HG03460 (cell line): ENCODE results near the gene XXYLT1.

Source experiments
- ATAC-seq: cut with Tn5 transposase; IDR thresholded peaks from one replicate; pipeline ENCODE4 v1.9.1; 2021; ENCODE audit not compliant: unreplicated experiment

XXYLT1 gene

DNA sequence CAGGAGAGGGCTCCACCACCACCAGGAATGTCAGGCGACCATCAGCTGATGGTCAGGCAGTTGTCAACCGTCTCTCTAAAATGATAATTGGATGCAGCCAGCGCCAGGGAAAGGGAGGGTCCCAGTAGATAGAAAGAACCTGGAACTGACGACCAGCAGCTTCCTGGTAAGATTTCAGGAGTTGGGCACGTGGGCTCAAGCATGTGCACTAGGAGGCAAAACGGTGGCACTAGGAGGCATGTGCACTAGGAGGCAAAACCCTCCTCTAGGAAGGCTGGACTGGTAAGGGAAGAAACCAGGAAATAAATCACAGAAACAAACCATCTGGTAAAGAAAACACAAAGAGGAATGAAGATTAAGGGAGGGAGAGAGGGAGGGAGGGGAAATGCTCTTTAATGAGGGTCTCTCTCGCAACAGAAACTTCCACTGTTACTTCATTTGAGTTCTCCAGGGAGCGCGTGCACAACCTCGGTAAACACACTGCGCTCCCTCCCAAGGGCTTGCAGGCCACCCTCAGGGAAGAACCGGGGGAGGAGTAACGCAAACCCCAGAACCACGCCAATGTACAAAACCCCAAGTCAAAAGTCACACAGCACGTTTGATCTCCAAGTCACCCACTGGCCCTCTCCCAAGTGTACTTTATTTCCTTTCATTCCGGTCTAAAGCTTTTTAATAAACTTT lies 116.7 kb downstream of the XXYLT1 start:
- ATAC-seq = no peak

DNA sequence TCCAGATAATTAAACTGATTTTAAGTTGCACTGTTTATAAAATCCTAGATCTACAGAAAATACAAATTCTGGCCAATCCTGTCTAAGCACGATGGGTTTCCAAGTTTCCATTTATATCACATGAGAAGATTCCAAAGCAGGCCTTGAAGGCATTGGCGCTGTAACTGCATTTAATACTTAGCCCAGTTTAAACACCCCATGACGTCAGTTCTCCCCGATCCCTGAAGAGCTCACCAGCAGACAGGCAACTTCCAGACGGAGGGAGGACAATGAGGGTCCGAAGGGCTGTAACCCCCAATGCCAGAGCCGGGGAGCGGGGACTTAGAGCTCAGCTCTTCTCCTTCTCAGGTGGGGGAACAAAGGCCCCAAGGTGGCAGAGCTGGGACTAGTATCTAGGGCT lies 117.3 kb downstream of the XXYLT1 start:
- ATAC-seq = no peak

- no peak for ATAC-seq
These were observed 117.8 kb downstream of the XXYLT1 start for GRCh38 chr3:195153130-195153529.

GRCh38 chr3:195151866-195152541 lies 119.0 kb downstream of the XXYLT1 start:
- ATAC-seq = no peak

DNA sequence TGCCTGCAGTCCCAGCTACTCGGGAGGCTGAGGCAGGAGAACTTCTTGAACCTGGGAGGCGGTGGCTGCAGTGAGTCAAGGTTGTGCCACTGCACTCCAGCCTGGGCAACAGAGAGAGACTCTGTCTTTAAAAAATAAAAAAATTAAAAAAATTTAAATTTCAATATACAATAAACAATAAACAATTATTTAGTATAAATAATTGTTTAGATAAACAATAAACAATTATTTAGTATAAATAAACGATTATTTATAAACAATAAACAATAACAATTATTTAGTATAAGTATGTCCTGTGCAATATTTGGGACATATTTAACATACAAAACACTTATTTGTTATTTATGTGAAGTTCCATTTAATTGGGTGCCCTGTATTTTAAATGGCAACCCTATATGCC lies 119.6 kb downstream of the XXYLT1 start:
- no peak for ATAC-seq

GRCh38 chr3:195150181-195151118 lies 120.5 kb downstream of the XXYLT1 start:
- ATAC-seq = peak; percentile 42

- no peak for ATAC-seq
These were observed 121.5 kb downstream of the XXYLT1 start for GRCh38 chr3:195149292-195150030.

GRCh38 chr3:195148549-195148948 lies 122.4 kb downstream of the XXYLT1 start:
- ATAC-seq = no peak

DNA sequence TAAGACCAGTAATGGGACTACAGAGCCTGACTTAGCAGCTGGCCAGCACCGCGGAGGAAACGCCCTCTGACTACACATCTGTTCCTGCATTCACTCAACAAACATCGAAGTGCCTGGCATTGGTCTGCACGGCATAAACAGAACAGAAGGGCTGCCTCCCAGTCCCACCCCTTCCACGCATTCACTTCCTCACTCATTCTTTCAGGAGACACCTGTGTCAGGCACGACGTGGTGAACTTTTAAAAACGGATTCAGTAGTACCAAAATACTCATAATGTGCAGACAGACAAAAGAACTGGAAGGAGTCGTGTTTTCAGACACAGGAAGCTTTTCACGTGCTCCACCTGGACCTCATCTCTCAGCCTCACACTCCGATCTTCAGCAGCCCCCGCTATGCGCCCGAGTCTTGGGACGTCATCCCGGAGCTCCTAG lies 123.3 kb downstream of the XXYLT1 start:
- ATAC-seq = peak; percentile 78

- no peak for ATAC-seq
These were observed 124.8 kb downstream of the XXYLT1 start for GRCh38 chr3:195146131-195146530.

- no peak for ATAC-seq
These were observed 125.4 kb downstream of the XXYLT1 start for GRCh38 chr3:195145579-195145978.

GRCh38 chr3:195143221-195143620 lies 127.7 kb downstream of the XXYLT1 start:
- ATAC-seq = no peak

DNA sequence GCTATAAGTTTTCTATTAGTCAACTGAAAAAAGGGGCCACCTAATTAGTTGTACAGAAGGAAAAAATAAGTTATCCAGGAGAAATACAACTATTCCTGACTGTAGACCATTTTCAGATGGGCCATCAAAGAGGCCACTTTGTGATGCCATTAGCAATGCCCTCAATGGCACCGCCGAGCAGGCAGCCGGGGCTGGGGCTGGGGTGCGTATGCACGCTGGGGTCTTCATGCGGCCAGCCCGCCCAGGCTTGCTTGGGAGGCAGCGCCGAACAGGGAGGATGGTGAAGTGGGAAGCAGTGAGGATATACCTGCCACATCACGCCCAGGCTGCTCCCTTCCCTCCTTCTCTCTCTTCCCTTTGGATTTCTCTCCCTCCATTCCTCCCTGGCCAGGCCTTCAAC lies 128.4 kb downstream of the XXYLT1 start:
- no peak for ATAC-seq

DNA sequence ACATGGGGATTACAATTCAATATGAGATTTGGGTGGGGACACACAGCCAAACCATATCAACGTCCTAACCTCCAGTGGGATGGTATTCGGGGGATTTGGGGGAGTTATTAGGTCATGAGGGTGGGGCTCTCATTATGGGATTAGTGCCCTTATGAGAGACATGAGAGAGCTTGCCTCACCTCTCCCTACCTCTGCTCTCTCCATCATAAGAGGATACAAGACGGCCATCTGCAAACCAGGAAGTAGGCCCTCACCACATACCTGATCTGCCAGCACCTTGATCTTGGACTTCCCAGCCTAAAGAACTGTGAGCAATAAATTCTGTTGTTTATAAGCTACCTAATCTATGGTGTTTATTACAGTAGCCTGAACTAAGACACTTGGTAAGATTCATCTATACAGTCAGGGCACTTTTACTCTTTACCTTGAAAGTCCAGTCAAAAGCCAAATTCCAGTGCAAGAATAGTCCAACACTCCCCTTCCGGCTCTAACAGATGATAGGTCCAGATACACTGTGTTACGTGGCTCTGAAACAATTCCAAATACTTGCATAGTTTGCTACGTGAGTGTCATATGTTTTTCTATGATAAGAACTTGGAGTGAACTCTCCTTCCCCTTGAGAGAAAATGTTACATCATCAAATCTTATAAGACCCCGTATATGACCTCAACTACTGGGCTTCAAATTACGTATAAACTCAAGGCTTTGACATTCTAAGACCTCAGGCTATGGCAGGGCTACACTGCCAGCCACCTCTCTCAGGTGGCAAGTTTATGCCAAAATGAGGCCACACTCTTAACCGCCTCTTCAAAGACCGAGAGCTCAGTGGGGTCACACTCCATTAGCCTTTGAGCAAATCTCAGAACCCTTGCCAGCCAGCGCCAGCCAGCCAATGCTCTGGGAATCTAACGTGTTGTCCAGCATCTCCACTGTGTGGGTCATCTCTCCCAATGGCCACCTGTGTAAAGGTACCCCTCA lies 129.9 kb downstream of the XXYLT1 start:
- no peak for ATAC-seq

DNA sequence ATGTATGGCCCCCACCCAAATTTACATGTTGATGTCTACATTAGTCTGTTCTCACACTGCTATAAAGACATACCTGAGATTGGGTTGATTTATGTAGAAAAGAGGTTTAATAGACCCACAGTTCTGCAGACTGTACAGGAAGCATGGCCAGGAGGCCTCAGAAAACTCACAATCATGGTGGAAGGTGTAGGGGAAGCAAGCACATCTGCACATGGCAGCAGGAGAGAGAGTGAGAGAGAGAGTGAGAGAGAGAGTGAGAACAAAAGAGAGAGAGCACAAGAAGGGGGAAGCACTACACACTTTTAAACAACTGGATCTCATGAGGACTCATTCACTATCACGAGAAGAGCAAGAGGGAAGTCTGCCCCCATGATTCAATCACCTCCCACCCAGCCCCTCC lies 130.5 kb downstream of the XXYLT1 start:
- no peak for ATAC-seq

GRCh38 chr3:195139876-195140240 lies 131.1 kb downstream of the XXYLT1 start:
- ATAC-seq = no peak

GRCh38 chr3:195139091-195139875 lies 131.7 kb downstream of the XXYLT1 start:
- peak; percentile 71 for ATAC-seq

DNA sequence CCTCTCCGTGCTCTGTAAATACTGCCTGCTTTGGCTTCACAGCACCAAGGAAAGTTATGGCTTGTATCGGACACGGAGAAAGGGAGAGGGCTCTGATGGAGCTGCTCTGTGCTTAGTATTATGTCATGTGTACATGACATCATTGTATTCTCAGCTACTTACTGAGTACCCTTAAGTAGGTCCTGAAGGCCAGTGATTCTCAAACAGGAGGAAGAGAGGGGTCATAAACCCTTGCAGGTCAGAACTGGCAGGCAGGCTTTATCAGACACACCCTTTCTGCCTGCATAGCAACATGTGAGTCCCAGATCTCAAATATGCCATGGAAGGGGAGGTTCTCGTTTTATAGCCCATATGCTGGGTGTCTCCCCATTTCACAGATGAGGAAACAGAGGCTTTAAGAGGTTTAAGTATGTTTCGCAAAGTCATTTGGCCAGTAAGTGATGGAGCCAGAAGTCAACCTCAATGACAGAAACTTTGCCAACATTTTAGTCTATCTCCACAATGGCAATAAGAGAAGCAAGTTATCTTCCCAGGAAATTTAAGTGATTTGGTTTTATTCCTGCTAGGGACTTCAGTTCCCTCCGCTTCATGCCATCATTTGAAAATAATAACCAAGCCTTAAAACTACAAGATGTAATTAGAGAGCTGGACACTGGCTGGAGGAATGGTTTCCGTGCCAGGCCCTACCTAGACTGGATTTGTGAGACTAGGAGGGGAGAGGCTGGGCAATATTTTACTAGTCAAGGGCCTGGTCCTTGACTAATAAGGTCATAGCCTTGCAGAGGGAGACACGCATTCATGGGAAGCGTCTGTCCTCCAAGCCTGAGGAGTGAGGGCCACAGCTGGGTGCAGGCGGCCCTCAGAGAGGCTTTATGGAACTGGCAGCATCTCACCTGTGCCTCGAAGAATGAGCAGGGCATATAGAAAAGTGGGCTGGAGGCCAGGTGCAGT lies 133.0 kb downstream of the XXYLT1 start:
- no peak for ATAC-seq
